Mesothelial cell of epicardium (in vitro differentiated cells): ENCODE results near the gene TMTC2. TPM values are rescaled to one million over a fixed set of nuclear protein-coding genes. Genes with fewer than 3 reads are reported as not detected.

ENCODE experiments used
- DNase-seq, 2 experiments: peaks; one replicate each; pipeline ENCODE4 v3.0.0; 2021; ENCODE audit warnings: low spot score in 2 of 2; ENCODE audit not compliant: unreplicated experiment in 2 of 2
- H3K27ac Mint-ChIP-seq: 2 replicates; pipeline ENCODE4 v1.8.0; 2021; ENCODE audit warnings: mixed read lengths
- H3K27me3 Mint-ChIP-seq: 2 replicates; pipeline ENCODE4 v1.8.0; 2021; ENCODE audit warnings: low read depth, mixed read lengths
- H3K36me3 Mint-ChIP-seq: 2 replicates; pipeline ENCODE4 v1.8.0; 2021; ENCODE audit warnings: mixed read lengths
- H3K4me1 Mint-ChIP-seq: 2 replicates; pipeline ENCODE4 v1.8.0; 2021; ENCODE audit warnings: mixed read lengths
- H3K4me3 Mint-ChIP-seq: 2 replicates; pipeline ENCODE4 v1.8.0; 2021; ENCODE audit warnings: mild to moderate bottlenecking, moderate library complexity, mixed read lengths
- H3K9me3 Mint-ChIP-seq: 2 replicates; pipeline ENCODE4 v1.8.0; 2021; ENCODE audit warnings: mixed read lengths
- total RNA-seq: library from RNA; stranded (reverse); gene quantifications from 3 replicates; pipeline ENCODE4 v1.2.1, GENCODE V29; 2021
- TF ChIP-seq, protein P1 (sequence below): fragments of 200-600 bp; sonication (generic); IDR thresholded peaks from one replicate; pipeline ENCODE4 v1.5.0; 2021; ENCODE audit warnings: antibody characterized with exemption; ENCODE audit not compliant: unreplicated experiment

The TMTC2 gene
- total RNA-seq, 1 donor from 2014 or later: 38.3 TPM

GRCh38 chr12:82954572-82954971 lies 267.9 kb downstream of the TMTC2 start:
- Mint-ChIP-seq H3K36me3 (peaks cover 8% of the 10 kb centered on the region), H3K4me1 (peaks cover 21% of the 10 kb centered on the region), H3K27ac (peak overlapping the region; percentile 66), H3K9me3 (peaks cover 10% of the 10 kb centered on the region), H3K27me3 (no peaks in the 10 kb centered on the region), H3K4me3 (no peak overlapping the region)
- TF ChIP-seq, protein P1, sequence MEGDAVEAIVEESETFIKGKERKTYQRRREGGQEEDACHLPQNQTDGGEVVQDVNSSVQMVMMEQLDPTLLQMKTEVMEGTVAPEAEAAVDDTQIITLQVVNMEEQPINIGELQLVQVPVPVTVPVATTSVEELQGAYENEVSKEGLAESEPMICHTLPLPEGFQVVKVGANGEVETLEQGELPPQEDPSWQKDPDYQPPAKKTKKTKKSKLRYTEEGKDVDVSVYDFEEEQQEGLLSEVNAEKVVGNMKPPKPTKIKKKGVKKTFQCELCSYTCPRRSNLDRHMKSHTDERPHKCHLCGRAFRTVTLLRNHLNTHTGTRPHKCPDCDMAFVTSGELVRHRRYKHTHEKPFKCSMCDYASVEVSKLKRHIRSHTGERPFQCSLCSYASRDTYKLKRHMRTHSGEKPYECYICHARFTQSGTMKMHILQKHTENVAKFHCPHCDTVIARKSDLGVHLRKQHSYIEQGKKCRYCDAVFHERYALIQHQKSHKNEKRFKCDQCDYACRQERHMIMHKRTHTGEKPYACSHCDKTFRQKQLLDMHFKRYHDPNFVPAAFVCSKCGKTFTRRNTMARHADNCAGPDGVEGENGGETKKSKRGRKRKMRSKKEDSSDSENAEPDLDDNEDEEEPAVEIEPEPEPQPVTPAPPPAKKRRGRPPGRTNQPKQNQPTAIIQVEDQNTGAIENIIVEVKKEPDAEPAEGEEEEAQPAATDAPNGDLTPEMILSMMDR: no peak
- no peak for DNase-seq

GRCh38 chr12:82955043-82955442 lies 268.3 kb downstream of the TMTC2 start:
- no peaks in the 10 kb centered on the region for H3K27me3 Mint-ChIP-seq
- TF ChIP-seq, protein P1: no peak
- peaks cover 15% of the 10 kb centered on the region for H3K9me3 Mint-ChIP-seq
- H3K27ac Mint-ChIP-seq: peak overlapping the region; percentile 36
- DNase-seq: no peak
- H3K4me3 Mint-ChIP-seq: no peak overlapping the region
- peaks cover 21% of the 10 kb centered on the region for H3K4me1 Mint-ChIP-seq
- H3K36me3 Mint-ChIP-seq: peaks cover 8% of the 10 kb centered on the region

DNA sequence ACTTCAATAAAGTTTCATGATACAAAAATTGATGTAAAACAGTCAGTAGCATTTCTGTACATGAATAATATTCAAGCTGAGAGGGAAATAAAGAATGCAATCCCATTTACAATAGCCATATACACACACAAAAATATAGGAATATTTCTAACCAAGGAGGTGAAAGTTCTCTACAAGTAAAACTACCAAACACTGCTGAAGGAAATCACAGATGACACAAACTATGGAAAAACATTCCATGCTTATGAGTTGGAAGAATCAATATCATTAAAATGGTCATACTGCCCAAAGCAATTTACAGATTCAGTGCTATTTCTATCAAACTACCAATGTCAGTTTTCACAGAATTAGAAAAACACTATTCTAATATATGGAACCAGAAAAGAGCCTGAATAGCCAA lies 272.3 kb downstream of the TMTC2 start:
- H3K4me3 Mint-ChIP-seq: no peak overlapping the region
- H3K27ac Mint-ChIP-seq: no peak overlapping the region
- DNase-seq: no peak
- H3K27me3 Mint-ChIP-seq: no peaks in the 10 kb centered on the region
- H3K36me3 Mint-ChIP-seq: peaks cover 8% of the 10 kb centered on the region
- H3K4me1 Mint-ChIP-seq: peaks cover 22% of the 10 kb centered on the region
- peaks cover 17% of the 10 kb centered on the region for H3K9me3 Mint-ChIP-seq
- TF ChIP-seq, protein P1: no peak

DNA sequence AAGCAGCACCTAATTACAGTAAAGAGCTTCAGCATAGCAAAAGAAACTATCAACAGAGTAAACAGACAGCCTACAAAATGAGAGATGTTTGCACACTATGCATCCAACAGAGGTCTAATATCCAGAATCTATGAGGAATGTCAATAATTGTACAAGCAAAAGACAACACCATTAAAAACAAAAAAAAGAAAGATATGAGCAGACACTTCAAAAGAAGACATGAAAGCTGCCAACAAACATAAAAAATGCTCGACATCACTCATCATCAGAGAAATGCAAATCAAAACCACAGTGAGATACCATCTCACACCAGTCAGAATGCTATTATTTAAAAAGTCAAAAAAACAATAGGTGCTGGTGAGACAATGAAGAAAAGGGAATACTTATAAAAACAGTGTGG lies 273.1 kb downstream of the TMTC2 start:
- no peak overlapping the region for H3K4me3 Mint-ChIP-seq
- H3K4me1 Mint-ChIP-seq: peaks cover 21% of the 10 kb centered on the region
- peaks cover 8% of the 10 kb centered on the region for H3K36me3 Mint-ChIP-seq
- no peak overlapping the region for H3K27ac Mint-ChIP-seq
- TF ChIP-seq, protein P1: no peak
- DNase-seq: no peak
- H3K9me3 Mint-ChIP-seq: peaks cover 17% of the 10 kb centered on the region
- no peaks in the 10 kb centered on the region for H3K27me3 Mint-ChIP-seq

GRCh38 chr12:82961835-82962234 lies 275.1 kb downstream of the TMTC2 start:
- H3K4me1 Mint-ChIP-seq: peaks cover 16% of the 10 kb centered on the region
- no peak overlapping the region for H3K27ac Mint-ChIP-seq
- no peaks in the 10 kb centered on the region for H3K27me3 Mint-ChIP-seq
- peaks cover 8% of the 10 kb centered on the region for H3K36me3 Mint-ChIP-seq
- peaks cover 17% of the 10 kb centered on the region for H3K9me3 Mint-ChIP-seq
- no peak overlapping the region for H3K4me3 Mint-ChIP-seq
- DNase-seq: no peak
- TF ChIP-seq, protein P1: no peak

DNA sequence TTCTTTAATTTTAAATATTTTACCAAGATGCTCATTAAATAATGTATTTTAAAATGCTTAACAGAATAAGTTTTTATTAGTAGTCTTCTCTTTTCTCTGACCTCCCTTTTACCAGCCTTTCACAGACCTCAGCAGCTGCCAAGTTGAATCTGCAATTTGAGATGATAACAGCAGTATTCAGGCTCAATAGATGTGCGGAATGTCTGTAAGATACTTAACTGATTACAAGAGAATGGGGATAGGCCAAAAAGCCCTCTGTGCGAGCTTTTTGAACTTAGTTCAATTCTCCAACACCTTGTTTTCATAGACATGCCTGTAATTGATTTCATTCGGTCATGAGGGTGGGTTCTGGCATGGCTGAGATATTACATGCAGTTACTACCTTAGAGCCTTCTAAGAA lies 277.2 kb downstream of the TMTC2 start:
- Mint-ChIP-seq H3K27ac (peak overlapping the region; percentile 26), H3K9me3 (peaks cover 8% of the 10 kb centered on the region), H3K36me3 (peaks cover 2% of the 10 kb centered on the region), H3K4me1 (peaks cover 16% of the 10 kb centered on the region), H3K4me3 (no peak overlapping the region), H3K27me3 (no peaks in the 10 kb centered on the region)
- TF ChIP-seq, protein P1: no peak
- no peak for DNase-seq
